HG02938 (cell line): ENCODE results near the gene RAB3A.

Experiments used
- ATAC-seq: cut with Tn5 transposase; IDR thresholded peaks from one replicate; pipeline ENCODE4 v1.9.1; 2021; ENCODE audit warnings: mild to moderate bottlenecking, moderate library complexity; ENCODE audit not compliant: unreplicated experiment

The RAB3A gene

DNA sequence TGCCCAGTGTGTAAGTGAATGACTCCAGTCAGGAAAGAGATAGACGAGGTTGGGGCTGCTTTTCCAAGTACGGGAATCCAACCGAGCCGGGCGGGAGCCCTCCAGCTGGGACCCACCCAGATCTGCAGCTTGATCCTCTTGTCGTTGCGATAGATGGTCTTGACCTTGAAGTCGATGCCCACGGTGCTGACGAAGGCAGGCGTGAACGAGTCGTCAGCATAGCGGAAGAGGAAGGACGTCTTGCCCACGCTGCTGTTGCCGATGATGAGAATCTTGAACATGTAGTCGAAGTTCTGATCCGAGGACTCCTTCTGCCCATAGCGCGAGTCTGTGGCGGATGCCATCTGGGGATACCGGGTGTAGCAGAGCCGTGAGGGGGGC, 1.5 kb downstream of the RAB3A start:
- ATAC-seq: no peak

DNA sequence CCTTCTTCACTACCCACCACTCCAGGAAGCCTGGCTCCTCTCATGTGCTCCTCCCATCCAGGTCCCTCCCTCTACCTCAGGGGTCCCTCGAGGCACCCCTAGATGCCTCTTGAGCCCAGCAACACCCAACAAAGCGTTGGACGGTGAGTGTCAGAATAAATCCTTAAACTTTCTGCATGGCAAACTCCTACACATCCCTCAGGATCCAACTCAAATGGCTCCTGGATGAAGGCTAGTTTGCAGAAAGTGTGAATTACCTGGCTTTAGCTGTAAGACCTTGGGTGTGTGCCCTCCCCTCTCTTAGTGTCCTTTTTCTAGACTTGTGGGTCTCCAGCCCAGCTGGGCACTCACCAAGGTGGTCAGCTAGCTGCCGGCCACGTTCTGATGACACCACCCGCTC, 5.5 kb downstream of the RAB3A start:
- ATAC-seq: no peak

GRCh38 chr19:18197941-18198340, 5.9 kb downstream of the RAB3A start:
- no peak for ATAC-seq

- no peak for ATAC-seq
Measured at GRCh38 chr19:18197306-18197705, 6.5 kb downstream of the RAB3A start.

- no peak for ATAC-seq
Measured at GRCh38 chr19:18196511-18196845, 7.4 kb downstream of the RAB3A start.

DNA sequence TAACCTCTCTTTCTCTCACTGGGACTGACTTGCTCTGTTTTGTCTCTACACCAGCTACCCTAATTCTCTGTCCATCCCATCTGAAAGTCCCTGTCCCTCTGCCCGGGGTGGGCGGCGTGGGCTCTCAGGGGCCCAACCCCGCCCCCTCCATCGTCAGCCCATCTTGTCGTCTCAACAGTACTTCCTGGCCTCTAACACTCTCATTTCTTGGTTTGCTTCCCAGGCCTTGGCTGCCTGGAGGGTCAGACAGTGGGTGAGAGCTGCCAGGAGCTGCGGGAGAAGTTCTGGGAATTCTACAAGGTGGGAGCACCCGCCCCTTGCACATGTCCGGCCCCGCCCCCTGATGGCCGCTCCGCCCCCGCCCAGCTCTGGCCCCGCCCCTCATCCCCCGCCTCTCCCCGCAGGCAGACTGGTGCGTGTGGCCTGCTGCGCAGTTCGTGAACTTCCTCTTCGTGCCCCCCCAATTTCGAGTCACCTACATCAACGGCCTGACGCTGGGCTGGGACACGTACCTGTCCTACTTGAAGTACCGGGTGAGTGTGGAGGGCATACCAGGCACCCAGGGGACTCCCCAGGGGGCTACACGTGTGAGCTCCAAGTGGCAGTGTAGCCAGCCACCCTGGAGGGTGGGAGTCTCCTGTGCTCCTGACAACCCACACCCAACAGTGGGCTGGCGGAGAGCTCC, 9.1 kb downstream of the RAB3A start:
- no peak for ATAC-seq

GRCh38 chr19:18194181-18194530, 9.7 kb downstream of the RAB3A start:
- no peak for ATAC-seq

DNA sequence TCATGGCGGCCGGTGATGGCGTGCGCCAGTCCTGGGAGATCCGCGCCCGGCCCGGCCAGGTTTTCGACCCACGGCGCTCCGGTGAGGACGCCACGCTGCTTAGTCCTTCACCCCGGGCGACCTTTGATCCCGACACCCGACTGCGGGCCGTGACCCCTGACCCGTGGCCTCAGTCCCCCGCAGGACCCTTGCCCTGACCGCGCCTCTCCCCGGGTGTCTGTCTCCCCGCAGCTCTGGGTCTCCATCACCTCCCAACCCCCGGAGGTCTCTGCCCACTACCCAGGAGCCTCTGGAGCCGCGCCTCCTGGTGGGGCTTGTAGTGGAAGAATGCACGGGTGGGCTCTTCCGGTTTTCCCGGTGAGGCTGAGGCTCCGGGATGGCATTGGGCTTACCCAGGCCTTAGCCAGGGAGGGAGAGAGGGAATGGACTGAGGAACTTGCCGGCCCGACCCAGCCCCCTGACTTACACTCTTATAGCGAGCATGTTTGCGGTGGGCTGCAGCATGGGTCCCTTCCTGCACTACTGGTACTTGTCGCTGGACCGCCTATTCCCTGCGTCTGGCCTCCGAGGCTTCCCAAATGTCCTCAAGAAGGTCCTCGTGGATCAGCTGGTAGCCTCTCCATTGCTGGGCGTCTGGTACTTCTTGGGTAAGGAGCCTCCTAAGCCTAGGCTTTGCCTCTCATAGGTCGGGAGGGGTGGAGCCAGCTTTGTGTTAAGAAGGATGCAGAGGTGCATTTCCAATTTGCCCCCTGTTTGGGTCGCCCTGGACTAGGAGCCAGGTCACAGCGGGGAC, 10.3 kb downstream of the RAB3A start:
- ATAC-seq: no peak

GRCh38 chr19:18192673-18193387, 11.0 kb downstream of the RAB3A start, which contains the start of gene MPV17L2:
Gene MPV17L2 (plus strand): TSS chr19:18193218. CDS start chr19:18193282, 64 bp downstream.
- ATAC-seq: peak; percentile 85

GRCh38 chr19:18191640-18192062, 12.2 kb downstream of the RAB3A start:
- no peak for ATAC-seq

DNA sequence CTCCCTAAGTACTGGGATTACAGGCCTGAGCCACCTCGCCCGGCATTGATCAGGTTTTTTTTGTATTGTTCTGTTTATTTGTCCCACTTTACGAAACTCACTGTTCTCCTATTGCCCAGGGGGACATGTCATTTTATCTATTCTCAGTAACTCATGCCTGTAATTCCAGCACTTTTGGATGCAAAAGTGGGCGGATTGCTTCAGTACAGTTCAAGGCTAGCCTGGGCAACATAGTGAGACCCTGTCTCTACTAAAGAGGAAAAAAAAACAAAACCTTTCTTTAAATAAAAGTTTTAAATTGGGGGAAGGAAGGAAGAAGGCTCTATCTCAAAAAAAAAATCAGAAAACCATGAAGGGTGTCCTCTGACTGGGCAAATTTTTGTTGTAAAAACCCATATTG, 13.6 kb downstream of the RAB3A start:
- ATAC-seq: no peak

- no peak for ATAC-seq
Measured at GRCh38 chr19:18185538-18185937, 18.3 kb downstream of the RAB3A start.

GRCh38 chr19:18183529-18183928, 20.3 kb downstream of the RAB3A start:
- ATAC-seq: no peak

DNA sequence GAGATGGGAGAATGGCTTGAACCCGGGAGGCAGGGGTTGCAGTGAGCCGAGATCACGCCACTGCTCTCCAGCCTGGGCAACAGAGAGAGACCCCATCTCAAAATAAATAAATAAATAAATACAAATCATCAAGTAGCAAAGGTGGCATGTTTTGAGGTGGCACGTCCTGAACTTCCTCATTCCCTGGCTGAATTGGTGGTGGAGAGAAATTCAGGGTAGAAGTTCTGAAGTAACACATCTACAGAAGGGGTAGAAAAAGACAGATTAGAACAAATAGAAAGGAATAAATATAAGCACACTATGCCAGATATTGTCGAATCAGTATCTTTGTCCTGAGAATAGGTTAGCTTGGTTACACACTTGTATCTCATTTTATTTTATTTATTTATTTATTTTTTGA, 23.9 kb downstream of the RAB3A start:
- no peak for ATAC-seq

DNA sequence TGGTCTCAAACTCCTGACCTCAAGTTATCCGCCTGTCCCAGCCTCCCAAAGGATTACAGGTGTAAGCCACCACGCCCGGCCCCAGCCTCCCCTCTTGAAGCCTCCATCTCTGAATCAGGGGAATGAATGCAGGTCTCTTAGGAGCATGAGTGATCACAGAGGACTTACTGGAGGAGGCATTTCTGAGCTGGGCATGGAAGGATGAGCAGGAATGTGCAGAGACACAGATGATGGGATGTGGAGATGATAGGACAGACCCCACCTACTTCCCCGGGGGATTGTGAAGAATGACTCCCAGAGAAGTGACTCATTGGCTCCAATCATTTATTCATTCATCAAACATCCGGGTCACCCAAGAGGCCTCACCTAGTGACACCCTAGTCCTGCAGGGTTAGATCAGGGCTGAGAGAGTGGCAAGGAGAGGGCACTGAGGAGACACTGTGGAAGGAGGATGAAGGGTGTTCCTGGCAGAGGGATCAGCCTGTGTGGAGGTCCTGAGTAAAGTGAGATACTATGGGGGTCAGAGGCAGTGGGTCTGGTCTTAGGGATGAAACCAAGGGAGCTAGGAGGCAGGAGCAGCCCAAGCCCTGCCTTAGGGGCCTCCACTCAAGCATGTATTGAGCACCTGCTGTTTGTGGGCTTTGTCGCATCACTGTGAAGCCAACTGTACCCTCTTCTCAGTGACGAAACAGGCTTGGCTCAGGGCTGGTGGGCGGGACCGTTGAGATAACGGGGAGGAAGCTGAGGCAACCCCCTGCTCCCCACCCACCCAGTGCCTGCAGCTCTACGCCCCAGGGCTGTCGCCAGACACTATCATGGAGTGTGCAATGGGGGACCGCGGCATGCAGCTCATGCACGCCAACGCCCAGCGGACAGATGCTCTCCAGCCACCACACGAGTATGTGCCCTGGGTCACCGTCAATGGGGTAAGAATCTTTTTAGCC, 27.2 kb downstream of the RAB3A start:
- no peak for ATAC-seq

DNA sequence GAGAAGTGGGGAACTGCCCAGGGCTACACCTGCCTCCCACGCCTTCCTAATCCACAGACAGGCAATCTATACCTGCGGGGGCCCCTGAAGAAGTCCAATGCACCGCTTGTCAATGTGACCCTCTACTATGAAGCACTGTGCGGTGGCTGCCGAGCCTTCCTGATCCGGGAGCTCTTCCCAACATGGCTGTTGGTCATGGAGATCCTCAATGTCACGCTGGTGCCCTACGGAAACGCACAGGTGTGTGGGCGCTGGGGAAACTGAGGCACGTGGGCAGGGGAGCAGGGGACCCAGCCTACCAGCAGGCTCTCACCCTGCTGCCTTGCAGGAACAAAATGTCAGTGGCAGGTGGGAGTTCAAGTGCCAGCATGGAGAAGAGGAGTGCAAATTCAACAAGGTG, 28.9 kb downstream of the RAB3A start:
- no peak for ATAC-seq

GRCh38 chr19:18173572-18174288, 30.1 kb downstream of the RAB3A start, which contains the start of gene IFI30:
Gene IFI30 (plus strand): TSS chr19:18173813. CDS start chr19:18173842, 29 bp downstream.
- peak; percentile 49 for ATAC-seq

DNA sequence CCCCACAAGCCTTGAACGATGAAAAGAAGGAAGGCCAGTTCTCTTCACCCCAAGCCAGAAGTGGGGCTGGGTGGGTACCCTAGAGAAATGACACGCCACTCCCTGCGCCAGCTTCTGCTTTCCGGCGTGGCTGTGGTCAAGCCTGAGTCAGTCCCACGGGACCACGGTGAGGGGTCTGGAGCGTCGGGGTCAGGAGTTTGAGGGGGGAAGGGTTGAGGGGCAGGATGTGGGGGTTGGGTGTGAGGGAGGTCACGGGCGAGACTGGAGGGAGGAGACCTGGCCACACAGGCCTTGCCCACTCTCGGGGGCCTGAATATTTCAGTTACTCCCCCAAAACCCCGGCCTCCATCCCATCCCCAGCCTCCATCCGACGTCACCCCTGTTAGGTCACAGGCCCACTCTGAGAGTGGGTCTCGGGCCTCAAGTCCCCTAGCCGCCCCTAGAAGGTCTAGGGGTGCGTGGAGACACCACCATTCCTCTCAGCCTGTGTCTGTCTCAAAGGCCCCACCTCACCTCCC, 30.7 kb downstream of the RAB3A start:
- ATAC-seq: peak; percentile 8

GRCh38 chr19:18172331-18173053, 31.4 kb downstream of the RAB3A start:
- ATAC-seq: no peak
